HepG2 (cell line): Measurements from ENCODE around the gene AFAP1. TPM values are rescaled to one million over a fixed set of nuclear protein-coding genes. Genes with fewer than 3 reads are reported as not detected.

Source experiments
- ATAC-seq: fragments of 200-7000 bp; cut with Tn5 transposase; 3 replicates; pipeline ENCODE4 v1.9.1; 2020; ENCODE audit warnings: mild to moderate bottlenecking, moderate library complexity
- BruUV-seq: library from RNA; stranded (reverse); fragments of 400-500 nt; replicated peaks from 2 replicates; lab custom pipeline; 2021; lab: Mats Ljungman, UMichigan
- CTCF ChIA-PET: fragments of 300-600 bp; formaldehyde crosslinking; extraction: SDS; loops from one replicate; lab custom pipeline; 2021; ENCODE audit warnings: low total read pairs, inconsistent platforms, low intra/inter-chr PET ratio; lab: Yijun Ruan, JAX
- POLR2A ChIA-PET: fragments of 350-600 bp; sonication (Branson Sonifier 250); formaldehyde crosslinking; loops from one replicate; lab custom pipeline; 2020; ENCODE audit warnings: antibody characterized with exemption, inconsistent platforms; lab: Yijun Ruan, JAX
- DNase-seq: peaks from one replicate; pipeline ENCODE4 v3.0.0-alpha.2; 2015; ENCODE audit warnings: low spot score
- FAIRE-seq: peaks from 3 replicates; lab custom pipeline; 2011; peaks lifted over from hg19 to GRCh38; lab: Jason Lieb, UNC
- H2AFZ ChIP-seq: one replicate; pipeline ENCODE4 v1.6.1; 2011; ENCODE audit warnings: low read length, inconsistent platforms
- H3K27ac ChIP-seq: fragments of 300-600 bp; 3 replicates; pipeline ENCODE4 v1.8.0; 2011; ENCODE audit warnings: mixed run types, mild to moderate bottlenecking, mixed read lengths, low read length, inconsistent platforms; ENCODE audit not compliant: insufficient read depth; ENCODE audit errors: extremely low read length
- H3K27me3 ChIP-seq, 2 experiments: fragments of 200-600 bp in 1 of 2; 2 replicates in 1 of 2; 3 replicates in 1 of 2; pipeline versions ENCODE4 v1.6.0 to v1.8.0; 2011; ENCODE audit warnings: low read length in 2 of 2, mild to moderate bottlenecking in 2 of 2, moderate library complexity in 2 of 2, inconsistent platforms in 1 of 2; ENCODE audit not compliant: insufficient read depth in 2 of 2, control insufficient read depth in 1 of 2
- H3K36me3 ChIP-seq, 2 experiments: fragments of 200-600 bp in 1 of 2; replicated peaks in 1 of 2; 2 replicates in 1 of 2; 3 replicates in 1 of 2; pipeline versions ENCODE4 v1.5.1 to v1.8.0; 2011; ENCODE audit warnings: low read length in 2 of 2, inconsistent platforms in 1 of 2; ENCODE audit not compliant: insufficient read depth in 2 of 2, control insufficient read depth in 1 of 2
- H3K4me1 ChIP-seq: 2 replicates; pipeline ENCODE4 v1.5.1; 2012; ENCODE audit warnings: low read length, inconsistent platforms; ENCODE audit not compliant: insufficient read depth
- H3K4me2 ChIP-seq: 2 replicates; pipeline ENCODE4 v1.6.0; 2011; ENCODE audit warnings: low read depth, low read length, inconsistent platforms
- H3K4me3 ChIP-seq, 3 experiments: fragments of 200-600 bp in 1 of 3; sonication (generic), shearing (Covaris generic) in 1 of 3; replicated peaks in 1 of 3; 2 replicates each; pipeline ENCODE4 v1.5.1; 2011 to 2016; ENCODE audit warnings: low read length in 3 of 3, inconsistent platforms in 2 of 3, low read depth in 2 of 3, mild to moderate bottlenecking in 2 of 3, control low read depth in 1 of 3, mixed read lengths in 1 of 3; ENCODE audit not compliant: insufficient read depth in 1 of 3
- H3K79me2 ChIP-seq: one replicate; pipeline ENCODE4 v1.6.1; 2011; ENCODE audit warnings: low read length, inconsistent platforms; ENCODE audit not compliant: insufficient read depth
- H3K9ac ChIP-seq: 2 replicates; pipeline ENCODE4 v1.6.0; 2011; ENCODE audit warnings: mild to moderate bottlenecking, low read depth, low read length, inconsistent platforms; ENCODE audit not compliant: insufficient read depth
- H3K9me3 ChIP-seq: 2 replicates; pipeline ENCODE4 v1.5.1; 2012; ENCODE audit warnings: mild to moderate bottlenecking, low read length
- H4K20me1 ChIP-seq: 2 replicates; pipeline ENCODE4 v1.6.0; 2011; ENCODE audit warnings: inconsistent platforms, mild to moderate bottlenecking, low read length, moderate library complexity; ENCODE audit not compliant: insufficient read depth
- ARNT ChIP-seq: fragments of 450-650 bp; IDR thresholded peaks from 2 replicates; pipeline ENCODE4 v1.6.1; 2017
- HOXA3 ChIP-seq: sonication (generic); formaldehyde crosslinking; IDR thresholded peaks from 2 replicates; pipeline ENCODE4 v1.5.0; 2020; ENCODE audit warnings: missing genetic modification reagents
- MIER2 ChIP-seq: IDR thresholded peaks from 2 replicates; pipeline ENCODE4 v1.6.1; 2016; ENCODE audit warnings: missing biosample characterization, missing genetic modification reagents
- RXRB ChIP-seq: IDR thresholded peaks from 2 replicates; pipeline ENCODE4 v1.6.1; 2016; ENCODE audit warnings: borderline replicate concordance, missing genetic modification reagents, missing compliant biosample characterization
- SRSF1 ChIP-seq: fragments of 200-400 bp; formaldehyde crosslinking; optimal IDR thresholded peaks from 2 replicates; pipeline ENCODE3; 2017; ENCODE audit warnings: mild to moderate bottlenecking, low read depth, low read length, moderate library complexity
- SRY ChIP-seq: sonication (generic); formaldehyde crosslinking; IDR thresholded peaks from 2 replicates; pipeline ENCODE4 v1.8.0; 2022; ENCODE audit warnings: mild to moderate bottlenecking, missing genetic modification reagents
- ZC3H4 ChIP-seq: sonication (generic); formaldehyde crosslinking; IDR thresholded peaks from 2 replicates; pipeline ENCODE4 v1.4.0; 2020; ENCODE audit warnings: missing genetic modification reagents, borderline replicate concordance
- ZKSCAN1 ChIP-seq: fragments of 150-350 bp; IDR thresholded peaks from 2 replicates; pipeline ENCODE4 v1.6.1; 2014; ENCODE audit warnings: low read length
- ZMYM2 ChIP-seq: sonication (generic); formaldehyde crosslinking; IDR thresholded peaks from 2 replicates; pipeline ENCODE4 v1.8.0; 2022; ENCODE audit warnings: mild to moderate bottlenecking, missing genetic modification reagents
- ZNF263 ChIP-seq: sonication (generic); formaldehyde crosslinking; IDR thresholded peaks from 2 replicates; pipeline ENCODE4 v1.4.0; 2020; ENCODE audit warnings: missing genetic modification reagents
- ZNF335 ChIP-seq: sonication (generic); formaldehyde crosslinking; IDR thresholded peaks from 2 replicates; pipeline ENCODE4 v1.4.0; 2020; ENCODE audit warnings: missing genetic modification reagents
- ZNF782 ChIP-seq: sonication (generic); formaldehyde crosslinking; IDR thresholded peaks from 2 replicates; pipeline ENCODE4 v1.4.0; 2020; ENCODE audit warnings: missing genetic modification reagents, mild to moderate bottlenecking, borderline replicate concordance
- WGBS: methylation state at CpG from one replicate; pipeline ENCODE4 v1.1.6; 2017; ENCODE audit warnings: low lambda C conversion rate; 5-methylcytosine and 5-hydroxymethylcytosine counted together
- in situ Hi-C: cut with HindIII; loops from 2 replicates; pipeline ENCODE4 v1.10.0; 2017; ENCODE audit warnings: low pct_unique_long_range_greater_than_20kb; ENCODE audit not compliant: extremely low pct_ligation_motif_present
- intact Hi-C: fragments of 100-400 bp; cut with micrococcal nuclease; formaldehyde crosslinking; loops from one replicate; pipeline ENCODE4 v1.10.0; 2022; ENCODE audit not compliant: unreplicated experiment
- polyA plus RNA-seq, 8 experiments: library from polyadenylated mRNA; depleted of rRNA in 3 of 8; stranded (reverse) in 7 of 8; unstranded in 1 of 8; fragments of >200 nt; fragmentation: Illumina TruSeq in 4 of 8; extraction: Trizol in 4 of 8; gene quantifications; 2 replicates each; pipeline versions ENCODE4 v1.2.1 to v1.2.3, GENCODE V29; 2011 to 2016; ENCODE audit warnings: low read depth in 4 of 8, missing spikeins in 1 of 8, mixed read lengths in 1 of 8; ENCODE audit not compliant: insufficient read depth in 1 of 8
- total RNA-seq, 5 experiments: library from RNA; depleted of rRNA; stranded (reverse); fragments of >200 nt; fragmentation: Illumina TruSeq; extraction: Trizol; gene quantifications; 2 replicates each; pipeline ENCODE4 v1.2.3, GENCODE V29; 2016; ENCODE audit warnings: low read depth in 1 of 5
- TF ChIP-seq, protein P1 (sequence below): sonication (generic); formaldehyde crosslinking; conservative IDR thresholded peaks from 2 replicates; pipeline ENCODE4 v1.4.0; 2020; ENCODE audit warnings: missing genetic modification reagents
- TF ChIP-seq, protein P2 (sequence below): sonication (generic); formaldehyde crosslinking; IDR thresholded peaks from 2 replicates; pipeline ENCODE4 v1.4.0; 2020; ENCODE audit warnings: missing genetic modification reagents
- TF ChIP-seq, protein P3 (sequence below): IDR thresholded peaks from 2 replicates; pipeline ENCODE4 v1.6.1; 2012; ENCODE audit warnings: inconsistent platforms
- TF ChIP-seq, protein P4 (sequence below): sonication (generic); formaldehyde crosslinking; IDR thresholded peaks from 2 replicates; pipeline ENCODE4 v1.8.0; 2022; ENCODE audit warnings: low read depth, missing genetic modification reagents

The AFAP1 gene
- total and polyA plus RNA-seq, 2 of the 13 experiments (the other 11 are each of a cell fraction or from before 2014, with no cell fraction given): 2.5 TPM

DNA sequence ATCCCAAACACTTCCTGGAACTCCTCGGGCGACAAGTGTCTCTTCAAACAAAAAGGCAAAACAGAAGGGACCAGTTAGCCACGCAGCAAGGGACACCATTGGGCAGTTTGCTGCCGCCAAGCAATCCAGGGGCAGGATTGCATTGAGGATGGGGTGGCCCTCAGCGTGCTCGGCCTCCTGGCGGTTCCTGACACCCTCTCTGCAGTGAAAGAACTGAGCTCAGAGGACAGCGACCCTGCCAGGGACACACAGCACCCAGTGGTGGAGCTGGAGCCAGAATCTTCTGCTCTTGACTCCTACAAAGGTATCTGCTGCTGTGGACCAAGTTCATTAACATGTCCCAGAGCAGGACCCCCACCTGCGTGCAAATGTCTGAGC lies 27.4 kb upstream of the AFAP1 start (continued):
- TF ChIP-seq ZKSCAN1 (no peak), ZNF335 (no peak)
- TF ChIP-seq, protein P1, sequence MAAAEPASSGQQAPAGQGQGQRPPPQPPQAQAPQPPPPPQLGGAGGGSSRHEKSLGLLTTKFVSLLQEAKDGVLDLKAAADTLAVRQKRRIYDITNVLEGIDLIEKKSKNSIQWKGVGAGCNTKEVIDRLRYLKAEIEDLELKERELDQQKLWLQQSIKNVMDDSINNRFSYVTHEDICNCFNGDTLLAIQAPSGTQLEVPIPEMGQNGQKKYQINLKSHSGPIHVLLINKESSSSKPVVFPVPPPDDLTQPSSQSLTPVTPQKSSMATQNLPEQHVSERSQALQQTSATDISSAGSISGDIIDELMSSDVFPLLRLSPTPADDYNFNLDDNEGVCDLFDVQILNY (CRISPR knock-in tag): no peak

DNA sequence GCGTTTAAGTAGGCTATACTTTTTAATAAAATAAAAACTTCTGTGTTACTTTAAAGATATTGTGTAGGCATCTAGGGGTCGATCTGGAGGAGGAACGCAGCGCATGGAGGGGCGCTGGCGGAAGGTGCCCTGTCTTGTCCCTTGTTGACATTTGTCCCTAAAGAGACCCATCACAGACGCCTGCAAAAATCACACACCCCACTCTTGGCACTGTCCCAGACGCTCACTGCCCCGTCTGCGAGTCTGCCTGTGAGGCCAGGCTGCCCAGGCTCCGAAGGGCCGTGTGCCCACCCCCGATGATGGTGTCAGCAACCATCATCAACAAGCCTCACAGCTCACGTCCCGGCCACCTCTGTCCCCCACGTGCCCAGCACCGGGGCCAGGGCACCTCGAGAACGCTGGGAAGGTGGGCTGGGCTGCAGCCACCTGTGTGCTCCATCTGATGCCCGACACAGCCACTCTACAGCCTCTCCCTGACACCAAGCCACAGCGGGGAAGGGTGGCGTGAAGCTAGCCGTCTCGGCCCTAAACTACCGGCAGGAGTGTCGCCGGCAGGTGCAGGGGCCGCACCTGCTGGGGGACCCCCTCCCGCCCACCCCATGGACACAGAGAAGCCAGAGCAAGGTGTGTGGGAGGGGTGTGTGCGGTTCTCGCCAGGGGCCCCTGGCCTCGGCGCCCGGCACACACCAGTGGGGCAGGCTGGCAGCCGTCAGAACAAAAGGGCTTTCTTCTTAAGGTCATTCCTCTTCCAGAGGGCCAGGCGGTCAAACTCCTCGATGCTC lies 26.8 kb upstream of the AFAP1 start:
- CTCF ChIA-PET: no interaction called here
- BruUV-seq: no TSS peak
- peak; percentile 11 for ATAC-seq
- TF ChIP-seq, protein P2, sequence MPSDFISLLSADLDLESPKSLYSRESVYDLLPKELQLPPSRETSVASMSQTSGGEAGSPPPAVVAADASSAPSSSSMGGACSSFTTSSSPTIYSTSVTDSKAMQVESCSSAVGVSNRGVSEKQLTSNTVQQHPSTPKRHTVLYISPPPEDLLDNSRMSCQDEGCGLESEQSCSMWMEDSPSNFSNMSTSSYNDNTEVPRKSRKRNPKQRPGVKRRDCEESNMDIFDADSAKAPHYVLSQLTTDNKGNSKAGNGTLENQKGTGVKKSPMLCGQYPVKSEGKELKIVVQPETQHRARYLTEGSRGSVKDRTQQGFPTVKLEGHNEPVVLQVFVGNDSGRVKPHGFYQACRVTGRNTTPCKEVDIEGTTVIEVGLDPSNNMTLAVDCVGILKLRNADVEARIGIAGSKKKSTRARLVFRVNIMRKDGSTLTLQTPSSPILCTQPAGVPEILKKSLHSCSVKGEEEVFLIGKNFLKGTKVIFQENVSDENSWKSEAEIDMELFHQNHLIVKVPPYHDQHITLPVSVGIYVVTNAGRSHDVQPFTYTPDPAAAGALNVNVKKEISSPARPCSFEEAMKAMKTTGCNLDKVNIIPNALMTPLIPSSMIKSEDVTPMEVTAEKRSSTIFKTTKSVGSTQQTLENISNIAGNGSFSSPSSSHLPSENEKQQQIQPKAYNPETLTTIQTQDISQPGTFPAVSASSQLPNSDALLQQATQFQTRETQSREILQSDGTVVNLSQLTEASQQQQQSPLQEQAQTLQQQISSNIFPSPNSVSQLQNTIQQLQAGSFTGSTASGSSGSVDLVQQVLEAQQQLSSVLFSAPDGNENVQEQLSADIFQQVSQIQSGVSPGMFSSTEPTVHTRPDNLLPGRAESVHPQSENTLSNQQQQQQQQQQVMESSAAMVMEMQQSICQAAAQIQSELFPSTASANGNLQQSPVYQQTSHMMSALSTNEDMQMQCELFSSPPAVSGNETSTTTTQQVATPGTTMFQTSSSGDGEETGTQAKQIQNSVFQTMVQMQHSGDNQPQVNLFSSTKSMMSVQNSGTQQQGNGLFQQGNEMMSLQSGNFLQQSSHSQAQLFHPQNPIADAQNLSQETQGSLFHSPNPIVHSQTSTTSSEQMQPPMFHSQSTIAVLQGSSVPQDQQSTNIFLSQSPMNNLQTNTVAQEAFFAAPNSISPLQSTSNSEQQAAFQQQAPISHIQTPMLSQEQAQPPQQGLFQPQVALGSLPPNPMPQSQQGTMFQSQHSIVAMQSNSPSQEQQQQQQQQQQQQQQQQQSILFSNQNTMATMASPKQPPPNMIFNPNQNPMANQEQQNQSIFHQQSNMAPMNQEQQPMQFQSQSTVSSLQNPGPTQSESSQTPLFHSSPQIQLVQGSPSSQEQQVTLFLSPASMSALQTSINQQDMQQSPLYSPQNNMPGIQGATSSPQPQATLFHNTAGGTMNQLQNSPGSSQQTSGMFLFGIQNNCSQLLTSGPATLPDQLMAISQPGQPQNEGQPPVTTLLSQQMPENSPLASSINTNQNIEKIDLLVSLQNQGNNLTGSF (CRISPR knock-in tag): no peak
- TF ChIP-seq RXRB (CRISPR knock-in tag): no peak
- no peak for TF ChIP-seq MIER2 (CRISPR knock-in tag)
- 0 out of 2 replicates have a peak, but pooled peaks have one; percentile 23 for TF ChIP-seq ZNF263 (CRISPR knock-in tag)
- no peak for TF ChIP-seq ZNF782 (CRISPR knock-in tag)
- TF ChIP-seq, protein P3, sequence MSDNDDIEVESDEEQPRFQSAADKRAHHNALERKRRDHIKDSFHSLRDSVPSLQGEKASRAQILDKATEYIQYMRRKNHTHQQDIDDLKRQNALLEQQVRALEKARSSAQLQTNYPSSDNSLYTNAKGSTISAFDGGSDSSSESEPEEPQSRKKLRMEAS: 0 out of 2 replicates have a peak, but pooled peaks have one; percentile 5
- TF ChIP-seq ZC3H4 (CRISPR knock-in tag): no peak
- no peak for TF ChIP-seq SRSF1
- TF ChIP-seq SRY: no peak
- TF ChIP-seq ARNT: no peak
- no peak for TF ChIP-seq ZMYM2 (CRISPR knock-in tag)
- TF ChIP-seq HOXA3 (CRISPR knock-in tag): 0 out of 2 replicates have a peak, but pooled peaks have one; percentile 13
- TF ChIP-seq, protein P4, sequence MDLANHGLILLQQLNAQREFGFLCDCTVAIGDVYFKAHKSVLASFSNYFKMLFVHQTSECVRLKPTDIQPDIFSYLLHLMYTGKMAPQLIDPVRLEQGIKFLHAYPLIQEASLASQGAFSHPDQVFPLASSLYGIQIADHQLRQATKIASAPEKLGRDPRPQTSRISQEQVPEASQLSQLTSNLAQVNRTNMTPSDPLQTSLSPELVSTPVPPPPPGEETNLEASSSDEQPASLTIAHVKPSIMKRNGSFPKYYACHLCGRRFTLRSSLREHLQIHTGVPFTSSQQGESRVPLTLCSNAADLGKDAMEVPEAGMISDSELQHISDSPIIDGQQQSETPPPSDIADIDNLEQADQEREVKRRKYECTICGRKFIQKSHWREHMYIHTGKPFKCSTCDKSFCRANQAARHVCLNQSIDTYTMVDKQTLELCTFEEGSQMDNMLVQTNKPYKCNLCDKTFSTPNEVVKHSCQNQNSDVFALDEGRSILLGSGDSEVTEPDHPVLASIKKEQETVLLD (CRISPR knock-in tag): no peak

More for the DNA sequence above, 26.8 kb upstream of the AFAP1 start:
- Histone ChIP-seq H4K20me1 (no peaks in the 10 kb centered on the region), H3K4me2 (peak overlapping the region; percentile 79), H3K9me3 (no peaks in the 10 kb centered on the region), H3K4me3 (peak overlapping the region in 2 of 3 experiments; percentile 21 to 61; a peak in 5 of 6 replicates), H3K9ac (no peak overlapping the region), H2AFZ (peak overlapping the region; percentile 74), H3K27ac (no peak overlapping the region), H3K4me1 (peaks cover 96% of the 10 kb centered on the region), H3K27me3 (peaks cover 2 to 13% of the 10 kb centered on the region in 2 experiments; a peak in 3 of 5 replicates), H3K36me3 (no peaks in the 10 kb centered on the region), H3K79me2 (no peaks in the 10 kb centered on the region)
- FAIRE-seq (no peak), DNase-seq (no peak)
- in situ Hi-C loops: no loop called here
- 60% methylated on average over 11 of the region's 37 CpGs for WGBS
- POLR2A ChIA-PET: interaction anchor here (0.9 to 1.0 kb wide), 3 partner anchors 20 to 160 kb away, joined by 3 read pairs; no protein-coding TSS in a partner anchor
- intact Hi-C loops: no loop called here
